ENCODE measurements around the gene RND1.
"Not testable (repeated sequence)": the region's sequence is repeated elsewhere in the genome, so short reads cannot be mapped to it uniquely, and the experiment has no call there.

RND1 gene

DNA sequence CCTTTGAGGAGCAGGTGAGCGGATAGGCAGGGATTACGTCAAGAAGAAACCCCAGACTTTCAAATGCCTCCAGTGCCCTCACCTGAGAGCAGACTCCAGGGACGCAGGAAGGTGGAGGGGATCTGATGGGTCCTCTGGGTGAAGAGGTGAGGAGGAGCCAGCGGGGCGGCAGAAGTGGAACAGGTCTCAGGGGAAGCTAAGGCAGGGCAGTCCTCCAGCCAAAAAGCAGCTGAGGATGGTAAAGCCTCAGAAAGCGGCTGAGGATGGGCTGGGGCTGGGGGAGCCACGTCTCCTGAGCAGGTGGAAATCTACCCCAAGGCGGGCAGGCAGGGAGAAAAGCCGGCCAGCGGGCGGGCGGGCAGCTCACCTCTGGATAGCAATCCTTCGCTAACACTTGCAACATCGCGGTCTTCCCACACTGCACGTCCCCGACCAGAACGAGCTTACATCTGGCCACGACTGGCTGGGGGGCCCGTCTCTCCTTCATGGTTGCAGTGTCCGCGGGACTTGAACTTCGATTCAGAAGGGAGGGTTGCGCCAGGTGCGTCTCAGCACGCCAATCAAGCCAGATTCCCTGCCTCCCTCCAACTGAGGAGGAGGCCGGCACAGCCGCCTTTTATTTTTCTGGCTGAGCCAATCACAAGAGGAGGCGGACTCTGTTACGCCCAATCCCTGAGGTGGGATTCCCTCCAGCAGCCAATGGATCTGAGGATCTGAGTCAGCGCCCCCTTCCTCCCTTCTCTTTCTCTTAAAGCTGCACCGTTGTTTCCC, at the start of gene RND1:
Gene RND1, minus strand, starts transcription at position 590 of the 771 bp plus-strand sequence. Its CDS starts 103 bp downstream, at position 487.
- peak; percentile 63 to 84 for DNase-seq (ENCODE audit: low read depth in 1 of 2, low spot score in 1 of 2)

DNA sequence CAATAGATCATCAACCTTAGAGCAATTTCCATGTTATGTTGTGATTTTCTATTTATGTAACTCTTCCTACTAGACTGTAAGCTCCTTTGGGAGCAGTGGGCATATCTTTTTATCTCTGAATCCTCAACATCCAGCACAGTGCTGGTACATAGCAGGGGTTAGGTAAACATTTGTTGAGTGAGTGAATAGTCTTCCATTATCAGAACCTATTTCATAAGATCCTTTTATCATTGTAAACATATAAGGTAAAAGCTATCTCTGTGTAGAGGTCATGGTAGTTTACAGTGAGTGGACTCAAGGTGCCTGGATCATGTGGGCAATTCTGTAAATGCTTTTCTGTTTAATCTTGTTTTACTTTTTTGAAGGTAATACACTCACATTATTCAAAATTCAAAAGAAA, 44.5 kb upstream of the RND1 start:
- no peak for DNase-seq (ENCODE audit: low read depth in 1 of 2, low spot score in 1 of 2)

DNA sequence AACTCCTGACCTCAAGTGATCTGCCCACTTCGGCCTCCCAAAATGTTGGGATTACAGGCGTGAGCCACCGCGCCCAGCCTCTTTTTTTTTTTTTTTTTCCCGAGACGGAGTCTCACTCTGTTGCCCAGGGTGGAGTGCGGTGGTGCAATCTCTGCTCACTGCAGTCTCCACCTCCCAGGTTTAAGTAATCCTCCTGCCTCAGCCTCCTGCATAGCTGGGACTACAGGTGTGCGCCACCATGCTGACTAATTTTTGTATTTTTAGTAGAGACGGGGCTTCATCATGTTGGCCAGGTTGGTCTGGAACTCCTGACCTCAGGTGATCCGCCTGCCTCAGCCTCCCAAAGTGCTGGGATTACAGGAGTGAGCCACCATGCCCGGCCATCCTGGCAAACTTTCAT, 44.0 kb upstream of the RND1 start:
- not testable (repeated sequence) for DNase-seq (ENCODE audit: low read depth in 1 of 2, low spot score in 1 of 2)

DNA sequence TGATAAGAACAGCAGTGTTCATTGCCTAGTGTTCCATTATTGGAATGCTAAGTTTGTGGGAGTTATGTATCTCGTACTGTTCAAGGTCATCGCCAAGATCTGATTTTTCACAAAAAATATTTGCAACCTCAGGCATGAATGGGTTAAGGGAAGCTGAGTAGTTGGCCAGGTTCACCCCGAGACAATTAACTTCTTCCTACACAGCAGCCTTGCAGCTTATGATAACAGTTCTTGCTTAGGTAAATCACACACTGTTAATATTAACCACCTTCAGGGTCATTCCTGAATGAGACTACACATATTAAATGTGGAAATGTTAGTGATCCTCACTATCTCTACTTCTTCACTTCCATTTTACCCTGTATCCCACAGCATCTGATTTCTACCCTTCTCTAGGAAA, 41.6 kb upstream of the RND1 start:
- DNase-seq (ENCODE audit: low read depth in 1 of 2, low spot score in 1 of 2): no peak

DNA sequence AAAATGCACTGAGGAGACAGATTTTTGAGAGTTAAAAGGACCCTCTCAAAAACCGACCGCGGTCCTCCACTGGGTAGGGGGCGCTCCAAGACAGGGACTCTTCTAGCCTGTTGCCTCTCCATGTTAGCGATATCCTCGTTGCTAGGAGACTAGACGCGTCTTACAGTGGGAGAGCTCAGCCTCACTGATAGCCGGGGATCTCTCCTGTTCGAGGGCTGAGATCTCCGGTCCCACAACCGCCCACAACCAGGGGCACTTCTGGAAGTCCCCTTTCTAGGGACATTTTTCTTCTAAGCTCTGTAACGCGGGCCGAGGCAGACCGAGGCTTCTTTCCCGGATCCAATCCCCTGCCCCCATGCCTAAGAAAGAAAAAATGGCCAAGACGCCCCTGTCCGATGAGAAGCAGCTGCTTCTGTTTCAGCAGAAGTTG, 38.3 kb upstream of the RND1 start:
- DNase-seq (ENCODE audit: low read depth in 1 of 2, low spot score in 1 of 2): peak; percentile 67 to 78

DNA sequence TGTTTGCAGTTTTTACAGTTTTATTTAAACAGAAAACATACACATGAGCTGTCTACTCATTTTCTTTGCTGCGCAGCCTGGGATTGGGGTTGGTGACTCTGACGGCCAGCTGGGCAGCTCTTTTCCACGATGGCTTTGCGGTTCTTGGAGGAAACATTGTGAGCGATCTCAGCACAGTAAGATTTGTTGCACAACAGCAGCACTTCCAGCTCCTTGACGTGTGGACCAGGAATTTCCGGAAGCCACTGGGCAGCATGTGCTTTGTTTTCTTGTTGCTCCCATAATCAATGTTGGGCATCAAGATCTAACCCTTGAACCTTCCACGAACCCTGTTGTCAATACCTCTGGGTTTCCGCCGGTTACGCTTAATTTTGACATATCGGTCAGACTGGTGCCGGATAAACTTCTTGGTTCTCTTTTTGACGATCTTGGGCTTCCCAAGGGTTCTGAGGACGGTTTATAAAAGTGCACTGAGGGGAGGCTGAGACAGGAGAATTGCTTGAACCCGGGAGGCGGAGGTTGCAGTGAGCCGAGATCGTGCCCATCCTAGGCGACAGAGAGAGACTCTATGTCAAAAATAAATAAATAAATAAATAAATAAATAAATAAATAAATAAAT, 37.8 kb upstream of the RND1 start:
- no peak for DNase-seq (ENCODE audit: low read depth in 1 of 2, low spot score in 1 of 2)

DNA sequence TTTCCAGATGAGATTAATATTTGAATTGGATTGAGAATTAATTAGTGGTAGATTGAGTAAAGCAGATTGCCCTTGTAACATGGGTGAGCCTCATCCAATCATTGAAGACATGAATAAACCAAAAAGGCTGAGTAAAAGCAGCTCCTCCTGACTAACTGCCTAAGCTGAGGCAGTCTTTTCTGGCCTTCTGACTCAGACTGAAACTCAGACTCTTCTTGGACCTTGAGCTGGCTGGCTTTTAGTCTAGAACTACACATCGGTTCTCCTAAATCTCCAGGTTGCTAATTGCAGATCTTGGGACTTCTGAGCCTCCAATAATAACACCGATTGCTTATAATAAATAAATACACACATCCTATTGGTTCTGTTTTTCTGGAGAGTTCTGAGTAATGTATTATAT, 35.6 kb upstream of the RND1 start:
- no peak for DNase-seq (ENCODE audit: low read depth in 1 of 2, low spot score in 1 of 2)

DNA sequence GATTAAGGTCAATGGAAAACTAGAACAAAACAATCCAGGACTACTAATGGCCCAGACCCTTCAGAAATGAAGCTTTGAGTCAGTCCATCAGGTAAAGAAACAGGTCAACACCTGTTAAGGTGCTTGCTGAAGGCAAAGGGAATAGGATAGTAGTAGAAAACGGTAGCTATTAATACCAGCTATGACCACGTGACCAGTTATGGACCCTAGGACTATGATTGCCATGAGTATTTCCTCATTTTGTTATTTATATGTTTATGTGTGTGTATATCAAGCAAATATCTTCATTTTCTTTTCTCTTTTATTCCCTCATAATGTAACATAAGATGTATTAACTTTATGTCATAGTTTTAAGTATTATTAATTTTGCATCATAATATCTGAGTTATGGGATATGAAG, 34.0 kb upstream of the RND1 start:
- DNase-seq (ENCODE audit: low read depth in 1 of 2, low spot score in 1 of 2): no peak

DNA sequence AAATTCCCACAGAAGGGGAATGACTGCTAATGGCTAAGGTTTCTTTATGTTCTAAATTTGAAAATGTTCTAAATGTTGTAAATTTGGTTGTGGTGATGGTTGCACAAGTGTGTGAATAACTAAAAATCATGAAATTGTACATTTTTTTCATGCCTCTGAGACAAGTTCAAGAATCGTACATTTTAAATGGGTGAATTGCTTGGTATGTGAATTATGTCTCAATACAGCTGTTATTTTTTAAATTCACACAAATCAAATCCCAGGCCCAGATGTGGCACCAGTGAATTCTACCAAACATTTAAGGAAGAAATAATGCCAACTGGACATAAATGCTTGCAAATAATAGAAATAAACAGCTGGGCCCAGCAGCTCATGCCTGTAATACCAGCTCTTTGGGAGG, 28.6 kb upstream of the RND1 start:
- no peak for DNase-seq (ENCODE audit: low read depth in 1 of 2, low spot score in 1 of 2)

DNA sequence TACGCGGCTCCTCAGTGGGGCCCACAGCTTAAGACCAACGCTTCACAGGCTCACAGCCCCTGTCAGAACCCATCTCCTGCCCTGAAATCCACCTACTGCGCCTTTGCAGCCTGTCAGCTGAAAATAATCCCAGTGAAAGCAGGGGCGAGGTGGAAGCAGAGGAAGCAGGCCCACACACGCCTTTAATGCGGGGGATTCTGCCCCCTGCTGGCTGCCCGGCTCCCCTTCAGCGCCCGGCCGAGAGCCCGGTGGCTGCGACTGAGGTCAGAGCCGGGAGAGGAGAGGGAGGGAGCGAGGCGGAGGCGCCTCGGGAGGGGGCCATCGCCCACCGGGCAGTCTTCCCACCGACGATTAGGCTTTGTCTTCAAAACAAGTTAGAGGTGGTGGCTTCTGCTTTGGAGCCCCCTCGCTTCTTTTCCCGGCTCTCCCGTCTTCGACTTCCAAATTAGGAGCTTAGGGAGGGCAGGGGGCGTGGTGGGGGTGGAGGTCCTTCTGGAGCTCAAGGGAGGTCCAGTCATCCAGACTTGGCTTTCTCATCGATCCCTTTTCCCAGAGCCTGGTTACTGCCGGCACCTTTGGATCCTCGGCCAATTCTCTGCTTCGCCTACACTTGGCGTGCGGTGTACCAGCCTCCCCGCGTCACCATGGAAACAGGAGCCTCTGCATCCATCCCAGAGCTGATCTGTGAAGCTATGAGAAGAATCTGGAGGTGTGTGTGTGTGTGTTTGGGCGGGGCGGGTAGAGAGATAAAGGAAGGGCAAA, 25.2 kb upstream of the RND1 start:
- peak; percentile 50 to 54 for DNase-seq (ENCODE audit: low read depth in 1 of 2, low spot score in 1 of 2)

DNA sequence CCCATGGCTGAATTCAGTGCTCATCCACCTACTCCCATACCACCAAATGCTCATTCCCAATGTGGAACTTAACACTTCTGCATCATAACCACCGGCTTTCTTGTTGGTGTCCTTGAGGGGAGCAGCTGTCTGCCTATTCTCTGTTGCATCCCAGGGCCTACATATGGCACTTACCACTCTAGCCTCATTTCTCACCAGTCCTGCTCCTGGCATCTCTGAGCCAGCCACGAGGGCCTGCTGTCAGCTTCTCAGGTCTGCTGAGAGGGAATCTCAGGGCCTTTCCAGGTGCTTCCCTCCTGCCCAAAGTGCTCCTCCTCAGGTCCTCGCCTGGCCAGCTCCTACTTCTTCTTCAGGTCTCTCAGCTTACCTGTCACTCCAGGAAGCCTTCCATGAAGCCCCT, 24.0 kb upstream of the RND1 start:
- no peak for DNase-seq (ENCODE audit: low read depth in 1 of 2, low spot score in 1 of 2)

DNA sequence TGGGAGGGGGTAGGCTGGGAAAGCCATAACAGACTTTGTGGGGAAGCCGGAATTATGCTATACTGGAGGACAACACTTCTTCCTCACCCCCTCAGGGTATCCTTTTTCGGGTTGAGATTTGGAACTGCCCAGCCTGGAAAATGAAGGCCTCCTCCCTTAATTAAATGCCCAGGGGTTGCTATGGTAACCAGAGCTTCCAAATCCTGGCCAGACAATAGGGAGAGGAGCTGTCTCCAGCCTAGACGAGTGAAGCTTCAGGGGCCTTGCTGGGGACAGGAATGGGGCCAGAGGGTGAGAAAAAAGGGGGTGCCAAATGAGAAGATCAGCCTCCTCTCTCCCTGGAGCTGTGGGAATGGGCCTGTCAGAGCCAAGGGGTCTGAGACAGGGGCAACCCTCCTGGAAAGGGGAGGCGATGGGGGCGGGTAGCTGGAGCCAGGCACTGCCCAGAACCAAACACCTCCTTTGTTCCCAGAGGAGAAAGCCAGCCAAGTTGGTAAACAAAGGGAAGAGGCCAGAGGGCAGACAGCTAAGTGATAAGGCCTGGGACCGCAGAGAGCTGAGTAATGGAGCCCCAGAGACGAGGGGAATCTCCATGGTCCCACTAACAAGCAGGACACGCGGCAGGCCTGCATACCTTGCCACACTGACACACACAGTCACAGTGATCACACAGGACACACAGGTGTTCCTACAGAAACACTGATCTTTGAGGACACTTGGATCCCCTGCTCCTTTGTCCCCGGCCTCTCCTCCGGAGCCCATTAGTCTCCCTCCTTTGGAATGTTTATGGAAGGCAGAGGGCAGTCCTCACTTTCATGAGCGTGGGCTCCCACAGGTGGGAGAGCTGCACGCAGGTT, 17.9 kb upstream of the RND1 start:
- no peak for DNase-seq (ENCODE audit: low read depth in 1 of 2, low spot score in 1 of 2)

DNA sequence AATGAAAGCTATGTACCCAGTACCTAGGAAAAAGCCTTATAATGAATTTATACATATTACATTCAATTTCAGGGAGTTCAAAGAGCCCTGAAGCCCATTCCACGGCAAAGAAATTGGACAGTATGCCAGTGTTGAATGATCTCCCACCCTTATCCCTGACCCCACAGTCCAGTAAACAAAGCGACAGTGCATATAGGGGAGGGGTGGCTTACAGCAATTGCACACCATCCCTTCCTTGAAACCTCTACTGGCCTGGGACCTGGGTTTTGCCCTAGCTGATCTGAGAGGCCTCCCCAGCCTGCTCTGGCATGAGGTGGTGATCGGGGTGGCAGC, 17.3 kb upstream of the RND1 start:
- no peak for DNase-seq (ENCODE audit: low read depth in 1 of 2, low spot score in 1 of 2)

DNA sequence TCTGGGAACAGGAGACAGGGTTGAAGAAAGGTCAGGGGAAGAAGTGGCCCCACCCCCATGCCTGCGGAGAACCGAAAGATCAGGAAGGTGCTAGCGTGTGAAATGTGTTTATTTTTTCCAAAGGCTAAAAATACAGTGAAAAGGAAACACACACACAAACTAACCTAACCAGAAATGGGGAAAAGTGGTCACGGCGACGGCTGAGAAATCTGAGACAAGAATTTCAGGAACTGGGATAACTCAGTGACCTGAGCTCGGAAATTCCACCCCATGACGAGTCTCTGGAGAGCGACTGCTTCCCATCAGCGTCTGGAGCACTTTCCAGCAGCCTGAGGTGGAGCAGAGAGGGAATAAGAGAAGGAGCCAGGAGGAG, 16.6 kb upstream of the RND1 start:
- no peak for DNase-seq (ENCODE audit: low read depth in 1 of 2, low spot score in 1 of 2)

DNA sequence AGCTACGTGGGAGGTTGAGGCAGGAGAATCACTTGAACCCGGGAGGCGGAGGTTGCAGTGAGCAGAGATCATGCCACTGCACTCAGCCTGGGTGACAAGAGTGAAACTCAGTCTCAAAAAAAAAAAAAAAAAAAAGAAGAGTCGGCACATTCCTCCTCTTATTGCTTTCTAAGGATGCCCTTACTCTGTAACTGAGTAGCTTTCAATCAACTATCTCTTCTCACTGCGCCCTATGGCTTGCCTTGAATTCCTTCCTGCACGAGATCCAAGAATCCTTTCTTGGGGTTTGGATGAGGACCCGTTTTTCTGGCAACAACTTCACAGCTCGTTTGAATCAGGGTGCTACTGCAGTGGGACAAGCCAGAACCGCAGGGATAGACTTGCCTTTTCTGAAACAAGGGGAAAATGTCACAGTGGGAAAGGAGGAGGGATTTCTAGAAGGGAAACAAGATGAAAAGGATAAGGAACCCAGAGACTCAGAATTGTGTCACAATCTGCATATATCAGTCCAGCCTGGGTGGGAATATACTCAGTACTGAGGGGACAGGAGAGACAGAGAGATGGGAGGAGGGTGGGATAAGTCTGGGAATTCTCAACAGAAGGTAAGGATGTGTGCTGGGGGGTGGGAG, 16.1 kb upstream of the RND1 start:
- no peak for DNase-seq (ENCODE audit: low read depth in 1 of 2, low spot score in 1 of 2)

DNA sequence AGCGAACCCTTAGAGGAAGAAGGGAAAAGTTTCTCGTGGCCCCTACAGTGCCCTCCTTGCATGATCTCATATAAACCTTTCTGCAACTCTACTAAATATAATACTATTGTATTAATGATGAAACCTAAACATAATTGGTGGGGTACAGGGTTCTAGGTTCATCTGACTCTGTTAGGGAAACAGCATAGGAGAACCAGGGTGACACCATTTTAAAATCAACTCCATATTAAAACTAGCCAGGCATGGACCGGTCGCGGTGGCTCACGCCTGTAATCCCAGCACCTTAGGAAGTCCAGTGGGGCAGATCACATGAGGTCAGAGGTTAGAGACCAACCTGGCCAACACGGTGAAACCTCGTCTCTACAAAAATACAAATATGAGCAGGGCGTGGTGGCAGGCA, 15.0 kb upstream of the RND1 start:
- no peak for DNase-seq (ENCODE audit: low read depth in 1 of 2, low spot score in 1 of 2)

DNA sequence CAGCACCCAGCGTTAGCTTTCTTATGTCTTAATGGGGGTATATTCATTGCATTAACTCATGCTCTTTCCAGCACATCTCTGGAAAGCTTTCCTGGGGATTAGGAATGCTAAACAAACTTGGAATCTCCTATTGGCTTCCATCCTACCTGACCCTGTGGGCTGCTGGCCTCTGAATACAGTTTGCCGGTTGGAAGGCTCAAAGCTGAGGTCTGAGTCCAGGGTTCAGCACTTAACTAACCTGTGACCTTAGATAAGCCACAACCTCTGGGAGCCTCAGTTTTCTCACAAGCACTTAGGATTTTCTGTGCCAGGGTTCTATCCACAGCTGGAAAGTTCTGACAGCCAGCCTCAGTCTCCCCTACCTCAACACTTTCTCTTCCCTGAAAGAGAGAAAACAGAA, 12.9 kb upstream of the RND1 start:
- no peak for DNase-seq (ENCODE audit: low read depth in 1 of 2, low spot score in 1 of 2)

DNA sequence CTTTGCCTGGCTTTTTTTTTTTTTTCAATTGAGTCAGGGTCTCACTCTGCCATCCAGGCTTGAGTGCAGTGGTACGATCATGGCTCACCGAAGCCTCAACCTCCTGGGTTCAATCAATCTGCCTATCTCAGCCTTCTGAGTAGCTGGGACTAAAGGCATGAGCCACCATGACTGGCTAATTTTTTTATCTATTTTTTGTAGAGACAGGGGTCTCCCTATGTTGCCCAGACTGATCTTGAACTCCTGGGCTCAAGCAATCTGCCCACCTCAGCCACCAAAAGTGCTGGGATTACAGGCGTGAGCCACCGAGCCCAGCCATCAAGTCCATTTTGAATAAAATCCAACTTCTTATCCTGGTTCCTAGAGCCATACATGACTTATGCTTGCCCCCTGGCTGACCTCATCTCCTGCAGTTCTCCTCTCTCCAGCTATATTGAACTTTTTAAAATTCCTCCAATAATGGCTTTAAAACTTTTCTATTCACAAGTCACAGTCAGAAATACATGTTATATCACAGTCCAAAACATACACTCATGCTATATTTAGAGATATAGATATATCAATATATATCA, 10.4 kb upstream of the RND1 start:
- no peak for DNase-seq (ENCODE audit: low read depth in 1 of 2, low spot score in 1 of 2)

DNA sequence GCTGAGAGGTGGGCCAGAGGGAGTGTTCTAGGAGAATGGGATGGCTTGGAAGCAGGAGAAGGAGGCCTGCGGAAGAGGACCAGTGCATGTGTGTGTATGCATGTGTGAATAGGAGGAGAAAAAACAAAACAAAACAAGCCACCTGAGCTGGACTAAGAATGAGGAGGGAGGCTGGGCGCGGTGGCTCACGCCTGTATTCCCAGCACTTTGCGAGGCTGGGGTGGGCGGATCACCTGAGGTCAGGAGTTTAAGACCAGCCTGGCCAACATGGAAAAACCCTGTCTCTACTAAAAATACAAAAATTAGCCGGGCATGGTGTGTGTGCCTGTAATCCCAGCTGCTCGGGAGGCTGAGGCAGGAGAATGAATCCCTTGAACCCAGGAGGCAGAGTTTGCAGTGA, 7.9 kb upstream of the RND1 start:
- not testable (repeated sequence) for DNase-seq (ENCODE audit: low read depth in 1 of 2, low spot score in 1 of 2)

DNA sequence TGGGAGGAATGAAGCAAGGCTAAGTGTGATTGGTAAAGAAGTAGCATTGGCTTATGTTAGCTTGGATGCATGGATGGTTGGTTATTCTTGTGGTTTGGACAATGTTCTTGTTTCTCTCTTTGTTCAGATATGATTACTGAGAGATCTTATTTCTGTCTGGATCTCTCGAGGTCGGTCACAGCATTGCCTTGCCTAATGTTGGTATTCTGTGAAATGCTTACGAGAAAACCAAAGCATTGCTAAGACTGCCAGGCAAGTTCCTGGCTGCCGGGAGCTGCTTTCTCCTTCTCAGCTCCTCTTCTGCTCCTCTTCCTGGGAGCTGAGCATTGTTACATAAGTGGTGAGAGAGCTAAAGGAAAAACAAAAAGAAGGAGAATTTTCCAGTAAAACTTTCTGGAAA, 7.4 kb upstream of the RND1 start:
- no peak for DNase-seq (ENCODE audit: low read depth in 1 of 2, low spot score in 1 of 2)

DNA sequence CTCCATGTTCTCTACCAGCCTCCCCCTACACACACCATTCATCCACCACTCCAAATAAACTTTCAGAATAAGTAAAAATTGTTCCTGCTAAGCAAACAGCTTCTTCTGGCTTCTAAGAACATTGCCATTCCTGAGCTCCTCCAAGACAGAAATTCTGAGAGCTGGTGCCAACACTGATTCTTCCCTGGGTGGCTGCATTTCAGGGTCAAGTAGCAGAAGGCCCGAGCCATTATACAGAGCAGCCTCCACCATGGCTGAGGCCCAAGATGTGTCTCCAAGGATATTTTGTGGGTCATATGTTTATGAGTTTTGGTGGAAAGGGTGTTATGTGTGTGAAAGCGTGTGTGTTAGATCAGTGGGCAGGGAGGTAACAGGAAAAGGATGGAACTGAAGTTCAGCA, 3.5 kb upstream of the RND1 start:
- no peak for DNase-seq (ENCODE audit: low read depth in 1 of 2, low spot score in 1 of 2)

Measured in activated CD4-positive, alpha-beta T cell treated with anti-CD3 and anti-CD28 coated beads, Interleukin-2, amount 50 U/mL, for 24 hours (primary cell).